GM18517 (cell line): Measurements from ENCODE around the gene SLC18A3.

Source experiments
- ATAC-seq: cut with Tn5 transposase; IDR thresholded peaks from one replicate; pipeline ENCODE4 v1.9.1; 2021; ENCODE audit warnings: mild to moderate bottlenecking, moderate library complexity; ENCODE audit not compliant: unreplicated experiment

Gene SLC18A3

GRCh38 chr10:49647985-49648795 is 38.1 kb downstream of the SLC18A3 start:
- ATAC-seq: no peak

DNA sequence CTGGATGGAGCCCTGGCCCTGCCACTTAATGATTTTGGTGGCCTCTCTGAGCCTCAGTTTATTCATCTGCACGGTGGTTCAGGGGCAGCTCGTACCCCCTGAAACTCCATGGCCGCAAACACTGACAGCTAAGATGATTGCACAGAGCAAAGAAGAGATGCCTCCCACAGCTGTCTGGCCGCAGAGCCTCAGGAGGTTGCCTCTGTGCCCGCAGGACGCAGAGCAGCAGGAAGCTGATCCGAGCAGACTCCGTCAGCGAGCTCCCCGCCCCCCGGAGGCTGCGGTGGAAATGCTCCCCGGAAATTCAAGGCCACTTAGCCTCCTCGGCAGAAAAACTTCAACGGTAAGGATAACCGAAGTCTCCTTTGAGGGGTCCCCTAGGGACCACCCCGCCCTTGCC is 39.2 kb downstream of the SLC18A3 start:
- no peak for ATAC-seq

DNA sequence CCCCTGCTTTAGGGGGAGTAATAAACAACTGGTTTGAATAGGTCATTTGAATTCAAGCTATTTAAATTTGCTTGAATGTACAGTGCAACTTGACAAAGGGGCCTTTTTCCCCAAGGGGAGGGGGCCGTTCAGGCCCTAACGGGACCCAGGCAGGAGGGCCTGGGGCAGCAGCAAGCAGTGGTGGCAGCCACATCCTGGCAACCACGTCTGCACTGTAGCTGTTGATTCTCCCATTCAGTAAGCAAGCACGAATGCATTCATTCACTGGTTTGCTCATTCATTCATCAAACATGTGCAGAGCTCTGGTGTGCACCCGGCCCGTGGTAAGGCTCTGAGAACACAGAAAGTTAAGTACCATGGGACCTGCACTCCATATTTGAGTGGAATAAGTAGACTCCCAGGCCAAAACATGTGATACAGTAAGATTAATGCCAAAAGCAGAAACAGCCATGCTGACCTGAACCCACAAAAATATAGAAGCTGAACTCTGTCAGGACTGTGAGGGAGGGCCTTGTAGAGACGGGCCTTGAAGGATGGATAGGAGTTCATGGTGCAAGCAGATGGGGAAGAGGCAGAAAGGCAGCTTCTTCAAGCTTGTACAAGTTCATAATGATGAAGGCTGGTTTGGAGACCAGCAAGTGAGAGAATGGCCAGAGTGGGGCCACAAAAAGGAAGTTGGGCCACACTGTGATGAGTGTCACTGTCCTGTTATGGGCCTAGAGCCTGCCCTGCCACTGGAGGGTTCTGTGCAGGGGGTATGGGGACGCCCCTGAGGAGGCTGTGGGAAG is 40.0 kb downstream of the SLC18A3 start:
- no peak for ATAC-seq

DNA sequence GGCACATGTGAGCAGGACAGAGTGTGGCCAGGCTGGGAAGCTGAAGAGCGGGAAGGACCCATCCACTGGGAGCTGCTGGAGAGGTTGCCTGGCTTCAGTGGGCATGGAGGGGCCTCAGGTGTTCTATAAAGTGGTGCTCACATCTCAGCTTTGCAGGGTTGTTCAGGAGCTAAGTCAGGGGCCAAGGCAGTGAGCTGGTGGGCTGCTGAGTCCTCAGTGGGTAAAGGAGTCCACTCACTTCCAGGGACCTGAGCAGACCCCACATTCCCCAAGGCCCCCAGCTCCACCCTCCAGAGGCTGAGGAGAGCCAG is 40.6 kb downstream of the SLC18A3 start:
- no peak for ATAC-seq

- no peak for ATAC-seq
Measured at GRCh38 chr10:49651039-49651835, 41.1 kb downstream of the SLC18A3 start.

DNA sequence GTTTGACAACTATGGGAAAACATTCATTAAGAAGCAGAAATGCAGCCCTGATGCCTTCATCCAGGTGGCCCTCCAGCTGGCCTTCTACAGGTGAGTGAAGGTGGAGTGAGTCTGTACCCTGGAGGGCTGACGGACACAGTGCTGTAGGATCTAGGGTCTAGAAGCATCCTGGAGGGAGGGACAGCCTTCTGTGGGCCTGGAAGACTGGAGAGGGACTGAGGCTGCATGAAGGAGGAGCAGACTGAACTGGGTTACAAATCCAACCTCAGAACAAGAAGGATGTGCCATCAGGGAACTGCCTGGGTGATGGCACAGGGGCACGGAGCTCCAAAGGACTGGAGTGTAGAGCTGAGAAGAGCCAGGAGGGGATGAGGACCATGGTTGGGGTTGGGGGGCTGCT is 41.8 kb downstream of the SLC18A3 start:
- ATAC-seq: no peak

DNA sequence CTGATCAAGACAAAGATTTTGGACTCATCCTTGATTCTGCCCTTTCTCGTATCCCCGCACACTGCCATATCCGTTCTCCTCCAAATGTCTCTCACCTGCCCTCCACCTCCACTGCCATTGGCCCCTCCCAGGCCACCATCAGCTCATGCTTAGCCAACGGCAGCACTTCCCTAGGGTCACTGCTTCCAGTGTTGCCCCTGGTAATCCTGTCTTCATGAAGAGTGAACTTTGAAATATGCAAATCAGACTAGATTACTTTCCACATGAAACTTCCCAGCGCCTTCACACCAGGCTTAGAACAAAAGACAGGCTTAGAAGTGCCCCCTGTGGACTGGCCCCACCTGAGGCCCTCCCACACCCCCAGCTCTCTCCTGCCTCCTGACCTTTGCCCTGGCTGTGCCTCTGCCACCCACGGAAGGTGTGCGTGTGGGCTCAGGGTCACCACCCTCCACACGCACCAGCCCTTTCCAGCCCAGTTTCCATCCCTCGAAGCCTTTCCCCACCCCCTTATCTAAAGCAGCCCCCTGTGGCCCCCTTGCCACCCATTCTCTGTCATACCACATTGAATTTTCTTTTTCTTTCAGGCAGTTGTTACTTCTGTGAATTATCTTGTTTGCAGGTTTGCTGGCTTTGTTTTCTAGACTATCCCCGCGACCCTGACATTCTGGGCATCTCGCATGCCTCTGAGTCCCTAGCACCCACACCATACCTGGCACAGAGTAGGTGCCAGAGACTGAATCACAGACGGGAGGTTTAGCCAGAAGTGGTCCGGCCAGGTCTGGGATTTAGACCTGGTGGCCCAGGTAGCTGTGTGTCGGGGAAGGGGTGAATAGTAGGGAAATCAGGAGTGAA is 42.5 kb downstream of the SLC18A3 start:
- ATAC-seq: no peak

- ATAC-seq: no peak
Measured at GRCh38 chr10:49653273-49653929, 43.3 kb downstream of the SLC18A3 start.

GRCh38 chr10:49654036-49654693 is 44.1 kb downstream of the SLC18A3 start:
- no peak for ATAC-seq

DNA sequence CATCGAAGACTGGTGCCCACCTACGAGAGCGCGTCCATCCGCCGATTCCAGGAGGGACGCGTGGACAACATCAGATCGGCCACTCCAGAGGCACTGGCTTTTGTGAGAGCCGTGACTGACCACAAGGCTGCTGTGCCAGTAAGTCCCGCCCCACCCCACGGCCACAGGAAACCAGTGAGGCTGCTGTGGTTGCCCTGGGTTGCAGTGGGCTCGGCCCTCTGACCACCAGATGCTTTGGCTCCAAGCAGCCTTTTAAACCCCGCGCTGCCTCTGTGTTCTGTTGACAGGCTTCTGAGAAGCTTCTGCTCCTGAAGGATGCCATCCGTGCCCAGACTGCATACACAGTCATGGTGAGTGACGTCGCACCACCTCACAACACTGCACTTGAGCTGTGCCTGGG is 45.0 kb downstream of the SLC18A3 start:
- ATAC-seq: no peak

DNA sequence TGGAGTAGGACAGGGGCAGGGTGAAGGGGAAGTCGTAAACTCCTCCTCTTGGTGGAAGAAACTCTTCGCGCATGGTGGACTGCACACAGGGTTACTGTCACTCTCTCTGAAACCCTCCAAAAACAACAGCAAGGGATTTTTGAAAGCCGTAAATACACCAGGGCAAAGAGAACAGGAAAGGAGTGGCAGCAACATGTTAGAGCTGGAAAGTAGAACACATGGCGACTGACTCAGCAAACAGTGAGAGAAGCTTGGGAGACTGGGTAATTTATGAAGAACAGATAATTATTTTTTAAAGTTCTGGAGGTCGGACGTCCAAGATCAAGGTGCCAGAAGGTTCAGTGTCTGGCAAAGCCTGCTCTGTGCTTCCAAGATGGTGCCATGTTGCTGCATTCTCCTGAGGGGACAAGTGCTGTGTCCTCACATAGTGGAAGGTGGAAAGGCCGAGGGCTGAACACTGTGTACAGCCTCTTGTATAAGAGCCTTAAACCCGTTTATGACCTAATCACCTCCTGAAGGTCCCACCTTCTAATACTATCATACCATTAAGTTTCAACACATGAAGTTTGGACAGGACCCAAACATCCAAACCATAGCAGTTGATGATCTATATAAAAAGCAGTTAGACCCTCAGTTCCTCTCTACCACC is 46.9 kb downstream of the SLC18A3 start:
- no peak for ATAC-seq

- no peak for ATAC-seq
Measured at GRCh38 chr10:49657606-49658005, 47.5 kb downstream of the SLC18A3 start.

DNA sequence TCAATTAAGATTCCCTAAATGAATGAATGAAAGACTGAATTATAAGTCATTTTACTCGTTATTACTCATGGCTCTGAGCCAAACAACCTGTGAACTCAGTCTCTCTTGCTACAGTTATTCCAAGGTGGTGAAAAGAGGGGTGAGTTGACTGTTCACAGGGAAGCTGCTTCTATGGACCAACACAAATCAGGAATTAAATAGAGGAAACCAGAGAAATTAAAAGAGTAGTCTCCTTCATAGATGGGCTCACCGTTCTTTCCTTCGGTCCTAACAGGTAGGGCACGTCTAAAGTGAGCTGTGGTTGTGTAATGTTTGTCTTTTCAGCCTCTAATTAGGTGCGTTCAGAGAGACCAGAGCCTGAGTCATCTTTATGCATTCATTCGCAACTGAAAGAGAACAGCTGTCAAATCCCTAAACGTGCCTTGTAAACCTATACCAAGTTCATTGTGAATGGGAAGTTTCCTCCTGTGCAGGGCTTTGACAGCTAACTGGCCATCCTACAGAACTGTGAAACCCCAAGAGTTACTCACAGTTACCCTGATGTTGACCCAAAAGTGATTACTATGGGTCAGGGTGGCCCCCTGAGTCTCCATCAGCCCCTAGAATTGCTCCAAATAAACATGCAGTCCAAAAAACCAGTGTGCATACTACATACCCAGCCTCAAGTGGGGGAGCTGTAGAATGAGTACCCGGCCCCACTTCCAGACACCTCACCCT is 51.2 kb downstream of the SLC18A3 start:
- no peak for ATAC-seq
